NT2/D1 (cell line): Measurements from ENCODE around the gene IFI27L1.

ENCODE experiments used
- SUZ12 ChIP-seq: IDR thresholded peaks from 2 replicates; pipeline ENCODE4 v1.6.1; 2011; ENCODE audit not compliant: insufficient read length, insufficient read depth; ENCODE audit errors: extremely low read depth
- YY1 ChIP-seq: IDR thresholded peaks from 2 replicates; pipeline ENCODE4 v1.6.1; 2011; ENCODE audit not compliant: insufficient read length, insufficient read depth

DNA sequence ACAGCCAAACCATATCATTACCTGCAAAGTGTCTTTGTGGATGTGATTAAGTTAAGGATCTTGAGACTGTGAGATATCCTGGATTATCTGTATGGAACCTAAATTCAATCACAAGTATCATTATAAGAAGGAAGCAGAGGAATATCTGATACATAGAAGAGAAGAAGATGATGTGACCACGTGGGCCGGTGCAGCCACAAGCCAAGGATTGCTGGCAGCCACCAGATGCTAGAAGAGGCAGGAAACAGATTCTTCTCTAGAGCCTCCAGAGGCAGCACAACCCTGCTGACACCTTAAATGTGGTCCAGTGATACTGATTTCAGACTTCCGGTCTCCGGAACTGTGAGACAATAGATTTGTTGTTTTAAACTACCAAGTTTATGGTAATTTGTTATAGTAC, 54.4 kb downstream of the IFI27L1 start:
- TF ChIP-seq SUZ12, result no peak
- TF ChIP-seq YY1, result no peak
